ENCODE measurements around the gene PARL. TPM values are rescaled to one million over a fixed set of nuclear protein-coding genes. Genes with fewer than 3 reads are reported as not detected.

PARL gene
- total and polyA plus RNA-seq, 9 of the 15 experiments (the other 6 are each of a cell fraction or from before 2014, with no cell fraction given), result 39.5 to 82.4 (median 57.4) TPM

GRCh38 chr3:183884097-183884426 lies 618 bp downstream of the PARL start:
- POLR2A ChIA-PET, result interaction anchor here (0.6 to 1.6 kb wide), 8 partner anchors 9 to 436 kb away, joined by 3 to 15 read pairs (median 4); partner anchors contain the start of gene EIF2B5
- peak overlapping the region; percentile 96 for H3K4me2 ChIP-seq (ENCODE audit: insufficient read depth, low read length)
- ATAC-seq, result peak; percentile 2; the same call in 2 of the 3 replicates
- DNase-seq (ENCODE audit: extremely low read depth in 1 of 4, low spot score in 3 of 4), result peak in 1 of 4 experiments; percentile 20
- peaks cover 12 to 17% of the 10 kb centered on the region in 2 experiments; a peak in 4 of 5 replicates for H3K4me1 ChIP-seq (replicated peaks in 1 of 2; ENCODE audit: control insufficient read depth in 2 of 2, insufficient read depth in 2 of 2, low read length in 2 of 2)
- peak overlapping the region; percentile 96 for H3K4me3 ChIP-seq
- intact Hi-C loops (cut with micrococcal nuclease) (loop anchor here (2.0 to 5.0 kb wide), 2 partner anchors 415 to 697 kb away; no protein-coding TSS in a partner anchor), in situ Hi-C loops (cut with MboI) (no loop called here)
- TF ChIP-seq ZNF354B (CRISPR knock-in tag; IDR thresholded peaks at IDR 0.05), result no peak
- TF ChIP-seq, protein P1, sequence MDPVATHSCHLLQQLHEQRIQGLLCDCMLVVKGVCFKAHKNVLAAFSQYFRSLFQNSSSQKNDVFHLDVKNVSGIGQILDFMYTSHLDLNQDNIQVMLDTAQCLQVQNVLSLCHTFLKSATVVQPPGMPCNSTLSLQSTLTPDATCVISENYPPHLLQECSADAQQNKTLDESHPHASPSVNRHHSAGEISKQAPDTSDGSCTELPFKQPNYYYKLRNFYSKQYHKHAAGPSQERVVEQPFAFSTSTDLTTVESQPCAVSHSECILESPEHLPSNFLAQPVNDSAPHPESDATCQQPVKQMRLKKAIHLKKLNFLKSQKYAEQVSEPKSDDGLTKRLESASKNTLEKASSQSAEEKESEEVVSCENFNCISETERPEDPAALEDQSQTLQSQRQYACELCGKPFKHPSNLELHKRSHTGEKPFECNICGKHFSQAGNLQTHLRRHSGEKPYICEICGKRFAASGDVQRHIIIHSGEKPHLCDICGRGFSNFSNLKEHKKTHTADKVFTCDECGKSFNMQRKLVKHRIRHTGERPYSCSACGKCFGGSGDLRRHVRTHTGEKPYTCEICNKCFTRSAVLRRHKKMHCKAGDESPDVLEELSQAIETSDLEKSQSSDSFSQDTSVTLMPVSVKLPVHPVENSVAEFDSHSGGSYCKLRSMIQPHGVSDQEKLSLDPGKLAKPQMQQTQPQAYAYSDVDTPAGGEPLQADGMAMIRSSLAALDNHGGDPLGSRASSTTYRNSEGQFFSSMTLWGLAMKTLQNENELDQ (CRISPR knock-in tag; IDR thresholded peaks at IDR 0.05; ENCODE audit: borderline replicate concordance), result peak; percentile 81; the same call in 1 of the 2 replicates
- TF ChIP-seq ZNF589 (CRISPR knock-in tag; IDR thresholded peaks at IDR 0.05; ENCODE audit: low read depth), result 0 out of 2 replicates have a peak, but pooled peaks have one; percentile 33
- no peak for TF ChIP-seq ESRRA (IDR thresholded peaks at IDR 0.05; ENCODE audit: borderline replicate concordance, low read depth)
- H3K27me3 ChIP-seq (ENCODE audit: control insufficient read depth in 2 of 2, insufficient read depth in 2 of 2, low read length in 2 of 2), result peaks cover 0 to 7% of the 10 kb centered on the region in 2 experiments; a peak in 2 of 5 replicates
- H3K9ac ChIP-seq (ENCODE audit: insufficient read depth in 1 of 2, low read depth in 2 of 2, low read length in 2 of 2), result peak overlapping the region; percentile 88 to 93
- H3K27ac ChIP-seq (ENCODE audit: extremely low read depth, low read depth, low read length), result peak overlapping the region; percentile 87
- H3K9me3 ChIP-seq (replicated peaks; ENCODE audit: control insufficient read depth, insufficient read depth, low read depth, low read length), result no peaks in the 10 kb centered on the region
- peak; percentile 15 for FAIRE-seq
- H4K20me1 ChIP-seq (replicated peaks; ENCODE audit: control insufficient read depth, insufficient read depth, low read length), result 0 out of 2 replicates have a peak, but pooled peaks cover 3% of the 10 kb centered on the region
- CTCF ChIA-PET (ENCODE audit: low intra/inter-chr PET ratio), result interaction anchor here (0.7 to 1.5 kb wide), 3 partner anchors 27 to 415 kb away, joined by 3 to 4 read pairs (median 3); no protein-coding TSS in a partner anchor
- 0% methylated on average over 9 of the region's 9 CpGs for WGBS (ENCODE audit: insufficient coverage, low coverage, missing lambda C conversion rate)
- peaks cover 45% of the 10 kb centered on the region for H3K79me2 ChIP-seq (ENCODE audit: control insufficient read depth, insufficient read depth, low read length)
- no TSS peak for BruUV-seq (replicated peaks)
- H2AFZ ChIP-seq (ENCODE audit: low read depth, low read length), result peak overlapping the region; percentile 98
- H3K9me1 ChIP-seq (ENCODE audit: control insufficient read depth, insufficient read depth, low read length), result no peaks in the 10 kb centered on the region
- peaks cover 12% of the 10 kb centered on the region; the same call in 2 of the 3 replicates for H3K36me3 ChIP-seq (ENCODE audit: control insufficient read depth, insufficient read depth, low read length)
